Thymus (tissue), 11 donors: ENCODE measurements around the gene ADGRF4. TPM values are rescaled to one million over a fixed set of nuclear protein-coding genes. Genes with fewer than 3 reads are reported as not detected.

ENCODE experiments used
- DNase-seq, 9 donors: peaks; one replicate each; pipeline ENCODE4 v3.0.0-alpha.2; 2013; ENCODE audit warnings: low spot score in 9 of 9, low read depth in 6 of 9, missing footprints in 1 of 9
- H3K27ac ChIP-seq, 2 donors: one replicate each; pipeline ENCODE4 v1.5.1; 2013; ENCODE audit warnings: control low read depth in 1 of 2, low read depth in 1 of 2, low read length in 1 of 2, mild to moderate bottlenecking in 1 of 2, moderate library complexity in 1 of 2
- H3K27me3 ChIP-seq, 2 donors: one replicate each; pipeline ENCODE4 v1.5.1; 2013; ENCODE audit warnings: low read length in 1 of 2; ENCODE audit not compliant: control insufficient read depth in 2 of 2, insufficient read depth in 1 of 2
- H3K36me3 ChIP-seq, 2 donors: one replicate each; pipeline ENCODE4 v1.5.1; 2013; ENCODE audit warnings: low read length in 1 of 2, mild to moderate bottlenecking in 1 of 2, moderate library complexity in 1 of 2; ENCODE audit not compliant: control insufficient read depth in 2 of 2, insufficient read depth in 2 of 2
- H3K4me1 ChIP-seq, 2 donors: one replicate each; pipeline ENCODE4 v1.5.1; 2013; ENCODE audit warnings: low read length in 2 of 2; ENCODE audit not compliant: control insufficient read depth in 2 of 2, insufficient read depth in 2 of 2
- H3K4me3 ChIP-seq, 2 donors: one replicate each; pipeline ENCODE4 v1.5.1; 2013; ENCODE audit warnings: low read length in 2 of 2, control low read depth in 1 of 2, mild to moderate bottlenecking in 1 of 2
- H3K9me3 ChIP-seq, 2 donors: one replicate each; pipeline ENCODE4 v1.5.1; 2013; ENCODE audit warnings: low read length in 1 of 2, mild to moderate bottlenecking in 1 of 2; ENCODE audit not compliant: control insufficient read depth in 2 of 2, insufficient read depth in 1 of 2
- WGBS: extraction: QIAGEN DNeasy Blood & Tissue Kit; methylation state at CpG from one replicate; pipeline ENCODE4 v1.1.7; 2013; 5-methylcytosine and 5-hydroxymethylcytosine counted together
- polyA plus RNA-seq: library from polyadenylated mRNA; stranded (reverse); fragments of 200-250 nt; gene quantifications from one replicate; pipeline ENCODE4 v1.2.3, GENCODE V29; 2013
- total RNA-seq: library from RNA; stranded (reverse); fragments of 120-200 nt; gene quantifications from one replicate; pipeline ENCODE4 v1.2.4, GENCODE V29; 2013
- donor health status: healthy.

ADGRF4 gene
- total and polyA plus RNA-seq, 2 donors: 0.19 to 1.6 TPM

DNA sequence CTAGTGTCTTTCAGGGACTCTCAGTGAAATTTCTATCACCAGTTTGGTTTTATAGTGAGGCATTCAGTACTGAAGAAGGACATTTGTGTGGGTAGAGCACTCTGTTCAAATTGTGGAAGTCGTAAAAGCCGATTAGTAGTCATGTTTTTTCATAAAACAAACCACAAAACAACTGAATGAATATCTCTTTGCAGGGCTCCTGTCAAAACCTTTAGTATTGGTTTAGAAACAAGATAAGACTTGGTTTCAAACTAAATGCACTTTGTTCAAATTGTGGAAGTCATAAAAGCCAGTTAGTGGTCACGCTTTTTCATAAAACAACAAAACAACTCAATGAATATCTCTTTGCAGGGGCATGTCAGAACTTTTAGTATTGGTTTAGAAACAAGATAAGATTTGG, 23.8 kb downstream of the ADGRF4 start:
- 27% methylated on average over 3 of the region's 3 CpGs for WGBS
- H3K9me3 ChIP-seq: no peaks in the 10 kb centered on the region
- no peak overlapping the region for H3K4me3 ChIP-seq
- H3K36me3 ChIP-seq: no peaks in the 10 kb centered on the region
- no peaks in the 10 kb centered on the region for H3K4me1 ChIP-seq
- peak in 1 of 9 donors; percentile 9 for DNase-seq
- H3K27me3 ChIP-seq: no peaks in the 10 kb centered on the region
- H3K27ac ChIP-seq: peak overlapping the region in 1 of 2 donors; percentile 36

DNA sequence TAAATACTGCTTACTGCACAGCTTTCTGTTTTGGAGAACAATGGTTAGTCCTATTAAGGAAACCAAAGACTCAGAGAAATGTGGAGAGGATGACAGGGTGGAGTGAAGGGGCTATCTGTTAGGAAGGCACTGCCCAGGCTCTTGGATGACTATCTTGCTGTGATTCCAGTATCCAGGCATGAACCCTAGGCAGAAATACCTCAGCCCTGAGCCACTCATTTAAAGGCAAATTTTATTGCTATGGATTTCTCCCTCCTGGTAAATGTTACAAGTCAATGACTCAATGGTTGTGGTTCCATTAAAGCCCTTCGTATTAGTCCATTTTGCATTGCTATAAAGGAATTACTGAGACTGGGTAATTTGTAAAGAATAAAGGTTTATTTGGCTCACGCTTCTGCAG, 25.9 kb downstream of the ADGRF4 start:
- no peaks in the 10 kb centered on the region for H3K9me3 ChIP-seq
- no peak overlapping the region for H3K4me3 ChIP-seq
- no peak overlapping the region for H3K27ac ChIP-seq
- H3K36me3 ChIP-seq: no peaks in the 10 kb centered on the region
- no peak for DNase-seq
- H3K27me3 ChIP-seq: no peaks in the 10 kb centered on the region
- 97% methylated on average over 2 of the region's 2 CpGs for WGBS
- H3K4me1 ChIP-seq: no peaks in the 10 kb centered on the region

DNA sequence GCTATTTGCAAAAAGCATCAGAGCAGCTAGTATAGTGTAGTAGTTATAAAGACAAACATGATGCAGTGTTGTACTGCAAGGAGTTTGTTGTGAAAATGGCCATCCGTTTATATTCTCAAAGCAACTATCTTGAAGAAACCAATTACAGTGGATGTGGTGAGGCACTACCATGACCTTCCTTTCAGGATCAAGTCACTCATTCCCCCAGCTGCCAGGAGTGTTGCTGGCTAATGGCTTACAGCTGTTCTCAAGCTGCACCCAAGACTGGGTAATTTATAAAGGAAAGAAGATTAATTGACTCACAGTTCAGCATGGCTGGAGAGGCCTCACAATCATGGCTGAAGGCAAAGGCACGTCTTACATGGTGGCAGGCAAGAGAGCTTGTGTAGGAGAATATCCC, 29.0 kb downstream of the ADGRF4 start:
- H3K36me3 ChIP-seq: no peaks in the 10 kb centered on the region
- 68% methylated on average over 2 of the region's 2 CpGs for WGBS
- H3K9me3 ChIP-seq: no peaks in the 10 kb centered on the region
- no peak overlapping the region for H3K4me3 ChIP-seq
- H3K27ac ChIP-seq: no peak overlapping the region
- DNase-seq: no peak
- no peaks in the 10 kb centered on the region for H3K4me1 ChIP-seq
- no peaks in the 10 kb centered on the region for H3K27me3 ChIP-seq

DNA sequence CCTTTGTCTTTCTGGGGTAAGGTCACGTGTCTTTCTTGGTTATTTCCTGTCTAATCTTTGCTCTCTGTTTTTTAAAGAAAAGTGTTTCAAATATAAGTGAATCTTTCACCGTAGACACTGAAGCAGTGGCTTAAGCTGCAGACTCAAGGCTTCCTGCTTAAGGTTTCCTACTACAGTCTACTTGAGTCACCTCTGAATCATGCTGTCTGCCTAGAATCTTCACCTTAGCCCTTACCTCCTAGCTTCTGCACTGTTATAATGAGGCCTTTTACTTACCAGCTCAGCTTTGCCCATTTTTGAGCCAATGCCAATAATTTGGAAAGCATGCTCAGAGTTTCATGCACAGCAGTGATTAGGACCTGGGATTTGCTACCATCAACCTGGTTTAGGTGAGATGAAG, 30.6 kb downstream of the ADGRF4 start:
- no peak overlapping the region for H3K27ac ChIP-seq
- WGBS: 41% methylated on average over 2 of the region's 2 CpGs
- no peaks in the 10 kb centered on the region for H3K9me3 ChIP-seq

DNA sequence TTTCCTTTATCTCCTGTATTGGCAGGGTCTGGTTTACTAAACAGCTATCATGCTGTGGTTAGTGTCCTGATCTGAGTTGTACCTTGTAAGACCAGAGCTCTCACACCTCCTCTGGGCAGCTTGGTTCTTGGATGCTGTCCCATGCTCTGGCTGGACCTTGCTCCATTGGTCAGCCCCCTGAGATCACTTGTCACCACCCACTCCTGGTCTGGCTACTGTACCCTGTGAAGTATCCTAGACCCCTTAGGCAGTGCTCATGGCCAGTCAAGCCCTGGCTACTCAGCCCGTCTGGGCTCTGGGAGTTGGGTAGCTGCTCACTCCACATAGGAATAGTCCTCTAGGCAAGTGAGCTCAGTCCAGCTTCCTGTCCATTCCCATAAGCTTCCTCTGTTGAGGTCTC, 31.1 kb downstream of the ADGRF4 start:
- Histone ChIP-seq H3K9me3 (no peaks in the 10 kb centered on the region), H3K4me1 (no peaks in the 10 kb centered on the region), H3K27me3 (no peaks in the 10 kb centered on the region), H3K4me3 (no peak overlapping the region), H3K36me3 (no peaks in the 10 kb centered on the region), H3K27ac (no peak overlapping the region)
- 93% methylated on average over 1 of the region's 1 CpG for WGBS
- no peak for DNase-seq

More for the DNA sequence above, 30.6 kb downstream of the ADGRF4 start:
- DNase-seq: no peak
- no peak overlapping the region for H3K4me3 ChIP-seq
- H3K4me1 ChIP-seq: no peaks in the 10 kb centered on the region
- H3K27me3 ChIP-seq: no peaks in the 10 kb centered on the region
- H3K36me3 ChIP-seq: no peaks in the 10 kb centered on the region

DNA sequence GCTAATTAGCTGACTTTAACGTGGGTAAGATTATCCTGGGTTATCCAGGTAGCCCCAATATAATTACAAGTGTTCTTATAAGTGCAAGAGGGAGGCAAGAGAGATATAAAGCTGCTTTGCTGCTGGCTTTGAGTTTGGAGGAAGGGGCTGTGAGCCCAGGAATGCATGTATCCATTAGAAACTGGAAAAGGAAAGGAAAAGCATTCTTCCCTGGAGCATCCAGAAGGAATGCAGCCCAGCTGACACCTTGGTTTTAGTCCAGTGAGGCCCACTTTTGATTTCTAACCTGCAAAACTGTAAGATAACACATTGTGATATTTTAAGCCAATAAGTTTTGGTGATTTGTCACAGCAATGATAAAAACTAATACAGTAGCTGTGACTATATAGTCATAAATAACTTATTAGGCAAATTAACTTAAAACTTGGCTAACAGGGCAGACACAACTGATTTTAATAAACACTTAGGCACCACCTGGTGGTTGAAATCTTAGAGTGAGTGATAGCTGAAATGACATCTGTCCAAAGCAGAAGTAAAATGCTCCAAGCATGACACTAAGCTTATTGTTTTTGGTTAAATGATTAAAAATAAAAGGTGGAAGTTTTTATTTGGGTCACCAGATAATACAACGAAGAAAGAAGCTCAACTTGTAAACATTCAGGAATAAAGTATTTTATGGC, 35.6 kb downstream of the ADGRF4 start:
- H3K36me3 ChIP-seq: no peaks in the 10 kb centered on the region
- no peak overlapping the region for H3K4me3 ChIP-seq
- 39% methylated on average over 2 of the region's 2 CpGs for WGBS
- no peaks in the 10 kb centered on the region for H3K9me3 ChIP-seq
- no peaks in the 10 kb centered on the region for H3K27me3 ChIP-seq
- peak in 6 of 9 donors; percentile 4 to 34 (median 8) for DNase-seq
- no peaks in the 10 kb centered on the region for H3K4me1 ChIP-seq
- H3K27ac ChIP-seq: no peak overlapping the region

DNA sequence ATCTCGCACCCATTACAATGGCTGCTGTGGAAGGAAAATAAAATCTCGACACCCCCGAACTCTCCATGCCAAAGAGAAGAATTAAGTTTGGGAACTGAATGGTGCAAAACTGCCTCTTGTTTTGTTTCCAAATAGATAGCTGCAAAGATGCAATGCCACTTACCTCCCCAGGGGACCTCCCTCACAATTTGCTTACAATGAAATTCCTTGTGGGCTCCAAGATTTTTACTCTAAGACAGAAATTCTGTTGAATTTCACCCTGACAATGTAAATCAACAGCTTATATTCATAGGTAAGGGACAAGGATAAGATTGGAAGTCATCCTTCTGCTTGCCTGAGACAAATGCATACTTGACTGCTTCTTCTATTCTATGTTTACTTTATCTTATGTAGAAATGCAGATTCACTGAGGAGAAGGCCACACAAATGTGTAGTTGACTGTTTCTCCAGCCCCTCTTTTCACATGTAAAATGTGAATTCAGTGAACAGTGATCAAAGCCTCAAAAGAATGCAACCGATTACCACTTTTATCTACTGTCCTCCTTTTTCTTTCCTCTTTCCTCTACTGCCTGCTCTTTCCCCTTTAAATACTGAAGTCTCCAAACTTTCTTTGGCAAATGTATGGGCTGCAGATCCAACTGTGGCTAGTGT, 36.6 kb downstream of the ADGRF4 start:
- Histone ChIP-seq H3K4me1 (no peaks in the 10 kb centered on the region), H3K4me3 (no peak overlapping the region), H3K27ac (no peak overlapping the region), H3K27me3 (no peaks in the 10 kb centered on the region), H3K9me3 (no peaks in the 10 kb centered on the region), H3K36me3 (no peaks in the 10 kb centered on the region)
- no peak for DNase-seq
- WGBS: 87% methylated on average over 4 of the region's 4 CpGs

DNA sequence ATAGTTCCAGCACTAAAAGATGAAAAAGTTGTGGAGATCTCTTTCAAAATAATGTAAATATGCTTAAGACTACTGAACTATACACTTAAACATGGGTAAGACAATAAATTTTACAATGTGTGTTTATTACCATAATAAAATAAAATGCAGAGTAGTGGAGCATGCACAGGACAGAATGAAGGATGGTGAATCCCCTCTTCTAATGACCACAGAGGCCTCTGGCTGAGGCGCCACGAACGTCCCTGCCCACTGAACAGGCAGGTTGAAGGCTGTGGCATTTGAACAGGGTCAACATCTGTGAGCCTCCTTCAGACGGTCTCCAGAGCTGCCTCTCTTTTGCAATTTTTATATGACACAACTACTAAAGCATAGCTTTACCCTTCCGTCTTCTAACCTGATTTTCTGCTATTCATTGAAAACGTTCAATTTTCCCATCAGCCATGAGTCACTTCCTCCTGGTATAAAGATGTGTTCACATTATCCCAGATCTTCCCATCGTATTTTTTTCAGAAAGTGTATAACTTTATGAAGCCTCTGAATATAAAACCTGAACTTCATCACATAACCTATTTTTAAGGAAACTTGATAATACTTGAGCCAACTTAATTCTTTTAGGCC, 37.8 kb downstream of the ADGRF4 start:
- WGBS: 83% methylated on average over 7 of the region's 7 CpGs
- H3K4me3 ChIP-seq: no peak overlapping the region

DNA sequence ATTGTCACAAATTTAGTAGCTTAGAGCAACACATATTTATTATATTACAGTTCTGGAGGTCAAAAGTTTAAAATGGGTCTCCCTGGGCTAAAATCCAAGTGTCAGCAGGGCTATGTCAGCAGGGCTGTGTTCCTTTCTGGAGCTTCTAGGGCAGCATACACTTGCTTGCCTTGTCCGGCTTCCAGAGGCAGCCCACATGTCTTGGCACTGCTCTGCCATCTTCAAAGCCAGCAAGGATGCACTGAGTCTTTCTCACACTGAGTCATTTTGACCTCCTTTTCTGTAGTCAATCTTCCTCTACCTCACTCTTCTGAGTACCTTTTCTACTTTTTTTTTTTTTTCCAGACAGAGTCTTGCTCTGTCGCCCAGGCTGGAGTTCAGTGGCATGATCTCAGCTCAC, 39.0 kb downstream of the ADGRF4 start:
- H3K27me3 ChIP-seq: no peaks in the 10 kb centered on the region
- H3K9me3 ChIP-seq: no peaks in the 10 kb centered on the region
- 98% methylated on average over 2 of the region's 2 CpGs for WGBS
- no peak for DNase-seq
- no peak overlapping the region for H3K27ac ChIP-seq
- no peaks in the 10 kb centered on the region for H3K4me1 ChIP-seq
- H3K4me3 ChIP-seq: no peak overlapping the region
- no peaks in the 10 kb centered on the region for H3K36me3 ChIP-seq

More for the DNA sequence above, 37.8 kb downstream of the ADGRF4 start:
- Histone ChIP-seq H3K27me3 (no peaks in the 10 kb centered on the region), H3K9me3 (no peaks in the 10 kb centered on the region), H3K27ac (no peak overlapping the region), H3K4me1 (no peaks in the 10 kb centered on the region), H3K36me3 (no peaks in the 10 kb centered on the region)
- no peak for DNase-seq
